ENCODE measurements around the gene DNAH17.

DNAH17 gene

GRCh38 chr17:78605886-78606285 is 28.7 kb upstream of the DNAH17 start:
- no peak for DNase-seq (ENCODE audit: low read depth)

- no peak for DNase-seq (ENCODE audit: low read depth)
Observed at GRCh38 chr17:78605429-78605828, 28.2 kb upstream of the DNAH17 start.

- no peak for DNase-seq (ENCODE audit: low read depth)
Observed at GRCh38 chr17:78602246-78602645, 25.1 kb upstream of the DNAH17 start.

GRCh38 chr17:78601577-78602190 is 24.5 kb upstream of the DNAH17 start:
- no peak for DNase-seq (ENCODE audit: low read depth)

GRCh38 chr17:78600181-78600721 is 23.1 kb upstream of the DNAH17 start:
- no peak for DNase-seq (ENCODE audit: low read depth)

- DNase-seq (ENCODE audit: low read depth) = no peak
Observed at GRCh38 chr17:78599419-78599818, 22.2 kb upstream of the DNAH17 start.

GRCh38 chr17:78598013-78598471 is 20.8 kb upstream of the DNAH17 start:
- no peak for DNase-seq (ENCODE audit: low read depth)

- DNase-seq (ENCODE audit: low read depth) = no peak
Observed at GRCh38 chr17:78596871-78597764, 19.9 kb upstream of the DNAH17 start.

- no peak for DNase-seq (ENCODE audit: low read depth)
Observed at GRCh38 chr17:78595135-78595810, 18.1 kb upstream of the DNAH17 start.

GRCh38 chr17:78592991-78593329 is 15.8 kb upstream of the DNAH17 start:
- no peak for DNase-seq (ENCODE audit: low read depth)

- DNase-seq (ENCODE audit: low read depth) = no peak
Observed at GRCh38 chr17:78591263-78591671, 14.1 kb upstream of the DNAH17 start.

- DNase-seq (ENCODE audit: low read depth) = no peak
Observed at GRCh38 chr17:78589885-78590284, 12.7 kb upstream of the DNAH17 start.

GRCh38 chr17:78589031-78589675 is 12.0 kb upstream of the DNAH17 start:
- no peak for DNase-seq (ENCODE audit: low read depth)

- no peak for DNase-seq (ENCODE audit: low read depth)
Observed at GRCh38 chr17:78588258-78589030, 11.2 kb upstream of the DNAH17 start.

GRCh38 chr17:78585006-78585630 is 7.9 kb upstream of the DNAH17 start:
- DNase-seq (ENCODE audit: low read depth) = no peak

GRCh38 chr17:78583091-78583490 is 5.9 kb upstream of the DNAH17 start:
- DNase-seq (ENCODE audit: low read depth) = no peak

- DNase-seq (ENCODE audit: low read depth) = no peak
Observed at GRCh38 chr17:78581304-78581703, 4.1 kb upstream of the DNAH17 start.

GRCh38 chr17:78580277-78580804 is 3.1 kb upstream of the DNAH17 start:
- DNase-seq (ENCODE audit: low read depth) = no peak

- no peak for DNase-seq (ENCODE audit: low read depth)
Observed at GRCh38 chr17:78576389-78577112, 645 bp downstream of the DNAH17 start.

- DNase-seq (ENCODE audit: low read depth) = no peak
Observed at GRCh38 chr17:78575899-78576298, 1.3 kb downstream of the DNAH17 start.
